ENCODE measurements around the gene CD58. TPM values are rescaled to one million over a fixed set of nuclear protein-coding genes. Genes with fewer than 3 reads are reported as not detected.

Gene CD58
- total RNA-seq, 4 donors from 2014 or later, result 25.3 to 40.9 (median 28.9) TPM

- WGBS, 2 donors, result 72% methylated on average over 9 of the region's 9 CpGs
- no peak for TF ChIP-seq POLR2A (IDR thresholded peaks at IDR 0.05)
- TF ChIP-seq CTCF (IDR thresholded peaks at IDR 0.05), result no peak
- peak in 1 of 2 donors; percentile 48 for DNase-seq (ENCODE audit: low spot score in 2 of 2)
- H3K4me3 ChIP-seq (ENCODE audit: low read depth, poor library complexity, severe bottlenecking), result no peak overlapping the region
- intact Hi-C loops (cut with DNase I; ENCODE audit: low total_unique reads), result no loop called here
These were observed 69.5 kb downstream of the CD58 start for GRCh38 chr1:116501125-116501869.

- 48% methylated on average over 12 to 13 of the region's 13 CpGs for WGBS, 2 donors
- intact Hi-C loops (cut with DNase I; ENCODE audit: low total_unique reads), result loop anchor here (10.0 kb wide), 1 partner anchor 134 kb away; no protein-coding TSS in a partner anchor
- TF ChIP-seq CTCF (IDR thresholded peaks at IDR 0.05) (peak in 1 of 3 donors; percentile 78), POLR2A (IDR thresholded peaks at IDR 0.05) (no peak)
- DNase-seq (ENCODE audit: low spot score in 2 of 2), result peak; percentile 63 to 81
- no peak overlapping the region for H3K4me3 ChIP-seq (ENCODE audit: low read depth, poor library complexity, severe bottlenecking)
These were observed 71.8 kb downstream of the CD58 start for GRCh38 chr1:116498789-116499628.

GRCh38 chr1:116497656-116498055, 73.2 kb downstream of the CD58 start:
- no peak overlapping the region for H3K4me3 ChIP-seq (ENCODE audit: low read depth, poor library complexity, severe bottlenecking)
- DNase-seq (ENCODE audit: low spot score in 2 of 2), result no peak
- TF ChIP-seq POLR2A (IDR thresholded peaks at IDR 0.05) (no peak), CTCF (IDR thresholded peaks at IDR 0.05) (no peak)
- 58 to 72% methylated on average over 4 of the region's 4 CpGs for WGBS, 2 donors
- intact Hi-C loops (cut with DNase I; ENCODE audit: low total_unique reads), result loop anchor here (10.0 kb wide), 1 partner anchor 133 kb away; no protein-coding TSS in a partner anchor

- no peak for DNase-seq (ENCODE audit: low spot score in 2 of 2)
- WGBS, 2 donors, result 89 to 93% methylated on average over 2 of the region's 2 CpGs
- no peak overlapping the region for H3K4me3 ChIP-seq (ENCODE audit: low read depth, poor library complexity, severe bottlenecking)
- TF ChIP-seq CTCF (IDR thresholded peaks at IDR 0.05) (no peak), POLR2A (IDR thresholded peaks at IDR 0.05) (no peak)
- intact Hi-C loops (cut with DNase I; ENCODE audit: low total_unique reads), result loop anchor here (10.0 kb wide), 1 partner anchor 132 kb away; no protein-coding TSS in a partner anchor
These were observed 73.9 kb downstream of the CD58 start for GRCh38 chr1:116496898-116497297.

GRCh38 chr1:116496380-116496779, 74.4 kb downstream of the CD58 start:
- peak; percentile 54 to 91 for DNase-seq (ENCODE audit: low spot score in 2 of 2)
- WGBS, 2 donors, result 53 to 60% methylated on average over 3 of the region's 3 CpGs
- TF ChIP-seq POLR2A (IDR thresholded peaks at IDR 0.05) (no peak), CTCF (IDR thresholded peaks at IDR 0.05) (no peak)
- intact Hi-C loops (cut with DNase I; ENCODE audit: low total_unique reads), result loop anchor here (10.0 kb wide), 1 partner anchor 132 kb away; no protein-coding TSS in a partner anchor
- H3K4me3 ChIP-seq (ENCODE audit: low read depth, poor library complexity, severe bottlenecking), result no peak overlapping the region
